Activated CD4-positive, alpha-beta T cell treated with anti-CD3 and anti-CD28 coated beads for 4 hours (primary cell): ENCODE data around the gene FAM98B.
"Not testable (repeated sequence)": the region's sequence is repeated elsewhere in the genome, so short reads cannot be mapped to it uniquely, and the experiment has no call there.

Experiments used
- DNase-seq, 2 donors: peaks; one replicate each; pipeline ENCODE4 v3.0.0-alpha.2; 2020

The FAM98B gene

GRCh38 chr15:38453971-38454695 is at the start of gene FAM98B:
Gene FAM98B (plus strand): TSS chr15:38454127. CDS start chr15:38454162, 35 bp downstream.
- DNase-seq = peak; percentile 75 to 87

DNA sequence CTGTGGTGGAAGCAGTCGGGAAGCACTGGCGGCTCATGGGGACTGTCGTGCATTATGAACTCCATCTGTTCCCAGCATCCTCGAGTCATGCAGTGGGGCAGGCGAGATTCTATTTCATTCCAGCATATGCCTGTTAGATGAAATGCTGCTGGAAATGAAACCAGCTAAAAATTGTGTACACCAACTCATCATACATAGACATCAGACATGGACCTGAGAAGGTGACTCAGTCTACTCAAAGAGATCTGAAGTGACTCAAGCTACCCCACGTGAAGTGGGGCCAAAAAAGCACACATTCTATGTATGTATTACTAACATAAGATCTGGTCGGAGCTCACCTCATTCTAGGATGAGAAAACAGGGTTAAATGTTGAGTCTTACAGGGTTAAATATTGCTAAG is 47.5 kb upstream of the FAM98B start:
- no peak for DNase-seq

DNA sequence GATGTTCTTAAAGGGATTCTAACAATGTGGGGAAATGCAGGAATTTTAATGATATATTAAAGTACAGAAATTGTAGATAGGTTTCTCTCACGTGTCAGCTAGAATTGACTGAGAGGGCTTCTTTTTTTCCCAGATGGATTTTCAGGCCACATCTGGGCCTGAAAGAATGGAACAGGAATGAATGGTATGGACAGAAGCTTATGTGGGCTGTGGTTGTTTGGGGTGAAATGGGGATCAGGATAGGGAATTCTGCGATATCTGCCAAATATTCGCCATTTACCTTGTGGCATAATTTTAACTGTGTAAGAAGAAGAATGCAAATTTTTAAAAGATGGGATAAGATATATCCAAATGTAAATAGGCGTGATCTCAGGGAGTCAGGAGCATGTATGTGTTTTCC is 45.4 kb upstream of the FAM98B start:
- DNase-seq = no peak

GRCh38 chr15:38411902-38412301 is 42.0 kb upstream of the FAM98B start:
- DNase-seq = no peak

GRCh38 chr15:38412466-38412865 is 41.5 kb upstream of the FAM98B start:
- DNase-seq = no peak

DNA sequence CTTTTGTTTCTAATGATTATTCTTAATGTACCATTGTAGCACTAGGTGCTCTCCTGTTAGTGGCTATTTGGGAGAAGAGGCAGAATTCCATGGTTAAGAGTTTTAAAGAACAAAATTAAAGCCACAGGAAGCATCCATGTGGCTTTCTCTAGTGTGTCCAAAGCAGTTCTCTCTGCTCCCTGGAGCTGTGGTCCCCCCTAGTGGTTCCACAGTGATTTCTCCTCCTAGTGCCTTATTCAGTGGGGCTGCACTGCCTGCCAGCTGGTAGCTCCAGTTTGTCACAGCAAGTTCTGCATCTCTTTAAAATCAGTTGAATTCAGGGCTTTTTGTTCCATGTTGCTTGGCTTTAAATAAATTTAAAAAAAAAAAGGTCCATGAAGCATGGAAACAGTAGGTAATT is 39.6 kb upstream of the FAM98B start:
- no peak for DNase-seq

DNA sequence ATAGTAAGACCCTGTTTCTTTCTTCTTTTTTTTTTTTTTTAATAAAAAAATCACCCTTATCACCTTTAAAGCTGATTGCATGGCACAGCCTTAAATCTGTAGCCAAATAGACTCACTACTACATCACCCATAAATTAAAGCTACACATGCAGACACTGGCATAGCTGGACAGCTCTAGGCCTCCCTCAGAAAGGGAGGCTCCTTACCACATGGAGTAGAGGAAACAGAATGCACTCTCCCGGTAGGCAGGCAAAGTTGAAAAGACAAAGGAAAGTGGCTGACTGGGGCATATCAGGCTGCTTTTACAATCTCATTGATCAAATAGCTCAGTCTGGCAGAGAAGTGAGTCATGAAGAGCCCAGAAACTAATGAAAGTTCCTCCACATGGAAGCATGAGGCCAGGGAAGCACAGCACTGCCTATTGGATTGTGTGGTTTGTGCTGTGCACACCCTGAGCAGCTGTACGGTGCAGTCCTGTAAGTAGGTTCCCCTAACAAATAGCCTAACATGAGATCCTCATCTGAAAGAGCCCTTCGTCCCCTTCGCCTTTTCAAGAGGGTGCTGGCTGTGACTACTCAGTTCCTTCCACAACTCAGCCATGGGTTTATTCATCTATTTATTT is 32.7 kb upstream of the FAM98B start:
- no peak for DNase-seq

GRCh38 chr15:38424101-38424552 is 29.8 kb upstream of the FAM98B start:
- DNase-seq = no peak

GRCh38 chr15:38425269-38425668 is 28.7 kb upstream of the FAM98B start:
- no peak for DNase-seq

DNA sequence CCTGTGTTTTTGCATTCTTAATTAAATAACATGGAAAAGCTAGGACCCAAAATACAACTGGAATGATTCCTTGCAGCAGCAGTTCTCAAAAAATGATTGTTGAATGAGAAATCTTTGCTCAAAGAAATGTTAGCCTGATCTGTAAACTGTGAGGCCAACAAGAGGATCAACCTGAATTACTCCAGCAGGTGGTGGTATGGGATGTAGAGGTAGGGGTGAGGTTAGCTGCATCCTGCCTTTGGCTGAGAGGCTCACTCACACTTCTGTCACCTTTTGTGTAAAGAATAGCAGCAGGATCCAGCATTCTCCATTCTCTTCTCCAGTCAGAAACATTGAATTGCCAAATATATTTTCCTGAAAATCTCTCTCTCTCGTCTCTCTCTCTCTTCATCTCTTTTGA is 26.5 kb upstream of the FAM98B start:
- no peak for DNase-seq

GRCh38 chr15:38430106-38430760 is 23.7 kb upstream of the FAM98B start:
- no peak for DNase-seq

DNA sequence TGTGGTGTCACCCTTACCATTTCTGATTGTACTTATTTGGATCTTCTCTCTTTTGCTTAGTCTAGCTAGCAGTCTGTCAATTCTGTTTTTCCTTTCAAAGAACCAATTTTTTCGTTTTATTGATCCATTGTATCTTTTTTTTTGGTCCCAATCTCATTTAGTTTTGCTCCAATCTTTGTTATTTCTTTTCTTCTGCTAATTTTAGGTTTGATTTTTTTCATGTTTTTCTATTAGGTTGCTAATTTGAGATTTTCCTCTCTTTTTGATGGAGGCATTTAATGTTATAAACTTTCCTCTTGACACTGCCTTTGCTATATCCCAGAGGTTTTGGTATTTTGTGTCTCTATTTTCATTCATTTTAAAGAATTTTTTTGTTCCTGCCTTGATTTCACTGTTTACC is 16.9 kb upstream of the FAM98B start:
- DNase-seq = no peak

DNA sequence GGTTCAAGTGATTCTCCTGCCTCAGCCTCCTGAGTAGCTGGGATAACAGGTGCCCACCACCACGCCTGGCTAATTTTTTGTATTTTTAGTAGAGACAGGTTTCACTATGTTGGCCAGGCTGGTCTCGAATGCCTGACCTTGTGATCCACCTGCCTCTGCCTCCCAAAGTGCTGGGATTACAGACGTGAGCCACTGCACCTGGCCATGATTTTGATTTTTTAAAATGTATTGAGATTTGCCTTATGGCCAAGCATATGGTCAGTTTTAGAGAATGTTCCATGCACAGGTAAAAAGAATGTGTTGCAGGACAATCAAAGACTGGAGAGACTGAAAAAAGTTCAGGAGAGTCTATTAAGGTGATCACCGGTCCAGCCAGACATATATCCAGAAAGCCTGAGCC is 16.3 kb upstream of the FAM98B start:
- DNase-seq = not testable (repeated sequence)

DNA sequence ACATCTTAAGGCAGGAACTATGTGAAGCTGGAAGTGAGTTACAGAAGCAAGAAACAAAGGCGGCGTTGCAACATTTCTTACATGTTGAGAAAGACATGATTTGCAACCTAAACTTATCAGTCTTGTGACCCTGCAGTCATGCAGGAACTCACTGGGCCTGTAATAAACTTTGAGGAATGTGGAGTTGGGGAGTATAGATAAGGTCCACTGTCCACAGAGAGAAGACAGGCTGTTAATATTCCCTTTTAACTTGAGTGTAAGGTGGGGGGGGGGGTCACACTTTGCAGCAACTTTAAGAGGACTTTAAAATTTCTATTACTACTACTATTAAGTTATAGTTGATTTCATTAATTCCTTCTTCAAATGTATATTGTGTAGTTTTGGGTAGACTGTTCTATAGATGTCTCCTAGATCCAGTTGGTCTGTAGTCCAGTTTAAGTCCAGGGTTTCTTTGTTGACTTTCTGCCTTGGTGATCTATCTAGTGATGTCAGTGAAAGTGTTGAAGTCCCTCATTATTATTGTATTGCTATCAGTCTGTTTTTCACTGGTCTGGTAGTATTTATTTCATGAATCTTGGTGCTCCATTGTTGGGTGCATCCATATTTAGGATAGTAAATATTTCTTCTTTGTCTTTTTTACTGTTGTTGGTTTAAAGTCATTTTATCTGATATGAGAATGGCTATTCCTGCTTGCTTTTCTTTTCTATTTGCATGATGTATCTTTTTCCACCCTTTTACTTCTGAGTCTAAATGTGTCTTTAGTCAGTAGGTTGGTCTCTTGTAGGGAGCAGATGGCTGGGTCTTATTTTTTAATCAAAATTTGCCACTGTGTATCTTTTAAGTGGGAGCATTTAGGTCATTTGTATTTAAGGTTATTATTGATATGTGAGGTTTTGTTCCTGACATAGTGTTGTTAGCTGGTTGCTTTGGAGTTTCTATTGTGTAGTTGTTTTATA is 15.6 kb upstream of the FAM98B start:
- no peak for DNase-seq

- DNase-seq = peak; percentile 44 to 50
Observed at GRCh38 chr15:38440353-38441129, 13.4 kb upstream of the FAM98B start.

- DNase-seq = no peak
Observed at GRCh38 chr15:38441130-38441519, 12.8 kb upstream of the FAM98B start.

GRCh38 chr15:38454696-38455090 is 766 bp downstream of the FAM98B start:
- DNase-seq = no peak

DNA sequence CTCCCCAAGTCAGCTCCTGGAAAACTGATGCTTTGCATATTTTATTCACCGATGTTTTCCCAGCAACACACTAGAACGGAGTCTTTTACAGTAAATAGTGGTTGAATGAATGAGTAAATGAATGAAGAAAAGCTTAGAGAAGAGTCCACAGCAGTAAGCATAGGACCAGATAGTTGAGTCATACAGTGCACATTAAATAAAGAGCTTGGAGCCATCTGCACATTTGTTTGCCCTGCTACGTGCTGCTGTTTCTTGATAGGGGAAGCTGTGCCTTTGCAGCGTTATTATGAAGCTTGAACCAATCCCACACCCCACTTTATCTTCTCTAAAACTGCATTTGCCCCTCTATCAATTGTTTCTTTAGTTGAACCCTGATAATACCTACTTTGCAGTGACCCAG is 1.2 kb downstream of the FAM98B start:
- no peak for DNase-seq

- DNase-seq = no peak
Observed at GRCh38 chr15:38458646-38459045, 4.7 kb downstream of the FAM98B start.

DNA sequence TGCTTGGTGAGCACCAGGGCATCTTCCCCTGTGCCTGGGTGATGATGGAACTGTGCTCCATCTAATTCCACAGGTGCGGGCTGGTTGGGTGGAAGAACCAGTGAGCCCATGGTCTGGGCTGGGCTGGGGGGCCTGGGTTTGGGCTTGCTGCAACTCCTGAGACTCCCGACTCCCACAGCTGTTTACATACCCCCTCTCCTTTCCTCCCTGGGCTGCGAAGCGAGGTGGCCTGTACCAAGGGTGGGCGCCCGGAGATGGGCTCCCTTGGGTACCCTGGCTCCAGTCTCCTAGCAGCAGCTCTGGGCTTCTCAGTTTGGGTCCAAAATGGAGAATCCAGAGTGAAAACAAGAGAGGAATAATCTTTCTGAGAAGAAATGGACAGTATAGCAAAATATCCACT is 5.6 kb downstream of the FAM98B start:
- no peak for DNase-seq

DNA sequence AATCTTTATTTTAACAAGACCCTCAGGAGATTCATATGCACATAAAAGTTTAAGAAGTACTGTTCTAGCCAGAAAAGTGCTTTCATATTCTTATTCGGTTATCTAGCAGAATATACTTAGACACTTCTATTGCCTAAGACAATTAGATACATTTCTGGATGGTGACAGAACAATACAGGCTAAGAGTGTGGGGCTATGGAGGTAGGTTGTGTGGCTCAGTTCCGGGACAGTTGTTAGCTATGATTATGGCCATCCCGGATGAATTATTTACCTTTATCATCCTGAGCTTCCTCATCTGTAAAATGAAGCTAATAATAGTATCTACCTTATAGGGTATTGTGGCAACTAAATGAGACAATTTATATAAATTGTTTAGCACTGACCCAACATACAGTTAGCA is 6.6 kb downstream of the FAM98B start:
- no peak for DNase-seq
